Stimulated activated CD8-positive, alpha-beta memory T cell treated with anti-CD3 and anti-CD28 coated beads, Interleukin-7, amount 100 ng/mL, for 1 hour (primary cell): ENCODE data around the gene AFF1.
"Not testable (repeated sequence)": the region's sequence is repeated elsewhere in the genome, so short reads cannot be mapped to it uniquely, and the experiment has no call there.

Experiments used
- DNase-seq, 2 donors: peaks; one replicate each; pipeline ENCODE4 v3.0.0-alpha.2; 2020; ENCODE audit warnings: low read depth in 2 of 2

Gene AFF1

GRCh38 chr4:87080462-87080861 is 145.7 kb downstream of the AFF1 start:
- no peak for DNase-seq

GRCh38 chr4:87081826-87082225 is 147.0 kb downstream of the AFF1 start:
- DNase-seq, result no peak

GRCh38 chr4:87085732-87086131 is 150.9 kb downstream of the AFF1 start:
- not testable (repeated sequence) for DNase-seq

DNA sequence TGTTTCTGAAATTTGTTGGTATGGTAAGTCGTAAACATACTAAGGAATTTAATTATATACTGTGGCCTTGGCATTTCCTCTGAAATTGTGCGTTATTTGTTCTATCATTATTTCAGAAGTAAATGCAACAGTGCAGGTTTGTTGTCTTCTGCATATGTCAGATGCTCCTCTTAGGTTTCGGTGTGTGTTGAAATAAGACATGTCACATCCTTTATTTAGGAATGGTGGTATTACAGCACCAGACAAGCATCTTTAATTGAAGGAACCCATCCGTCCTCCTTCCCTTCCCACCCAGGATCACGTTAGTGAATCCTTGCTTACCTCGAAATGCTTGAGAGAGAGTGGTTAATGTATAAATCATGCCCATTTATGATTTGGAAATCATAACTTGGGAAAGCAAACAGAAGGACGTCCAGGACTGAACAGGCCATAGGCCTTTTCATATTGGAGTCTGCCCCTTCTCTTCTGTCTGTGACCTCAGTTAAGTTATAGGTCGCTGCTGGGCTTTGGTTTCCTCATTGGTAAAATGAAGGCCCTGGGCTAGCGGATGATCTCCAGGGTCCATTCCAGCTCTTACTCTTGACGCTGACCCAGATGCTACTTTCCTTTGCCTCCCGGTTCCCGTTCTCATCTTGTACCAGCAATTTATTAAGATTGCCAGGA is 151.5 kb downstream of the AFF1 start:
- no peak for DNase-seq

DNA sequence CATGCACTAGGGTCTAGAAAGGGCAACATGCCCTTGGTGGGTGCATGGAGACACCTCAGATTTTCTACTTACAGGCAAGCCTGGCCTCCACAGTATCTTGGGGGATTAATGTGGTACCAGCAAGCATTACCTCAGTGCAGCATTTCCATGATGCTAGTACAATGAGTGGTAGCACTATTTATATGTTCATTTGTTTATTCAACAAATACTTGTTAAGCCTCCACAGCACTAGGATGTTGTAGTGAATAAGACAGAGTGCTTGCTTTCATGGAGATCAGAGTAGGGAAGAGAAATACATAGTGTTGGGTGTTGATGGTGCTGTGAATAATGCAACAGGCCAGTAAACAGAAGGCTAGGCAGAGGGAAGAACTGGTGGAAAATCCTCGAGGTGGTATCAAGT is 152.2 kb downstream of the AFF1 start:
- no peak for DNase-seq

GRCh38 chr4:87087420-87087819 is 152.6 kb downstream of the AFF1 start:
- no peak for DNase-seq

DNA sequence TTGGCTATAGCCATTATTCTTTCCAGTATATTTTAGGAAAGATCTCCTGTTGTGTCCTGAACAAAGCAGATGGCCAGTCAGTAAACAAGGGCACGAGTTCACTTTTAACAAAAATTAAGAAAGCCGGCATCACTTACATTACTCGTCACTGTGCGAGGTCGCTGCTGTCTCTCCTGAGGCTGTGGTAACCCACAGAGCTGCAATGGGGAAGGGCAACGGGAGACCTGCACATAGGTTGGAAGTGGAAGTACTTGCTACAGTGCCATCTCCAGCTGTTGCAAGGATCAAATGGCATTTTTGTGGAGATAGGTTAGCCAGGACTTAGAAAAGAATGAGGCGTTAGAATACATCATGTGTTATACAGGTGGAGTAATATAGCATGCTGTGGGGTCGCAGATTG is 153.4 kb downstream of the AFF1 start:
- DNase-seq, result no peak

DNA sequence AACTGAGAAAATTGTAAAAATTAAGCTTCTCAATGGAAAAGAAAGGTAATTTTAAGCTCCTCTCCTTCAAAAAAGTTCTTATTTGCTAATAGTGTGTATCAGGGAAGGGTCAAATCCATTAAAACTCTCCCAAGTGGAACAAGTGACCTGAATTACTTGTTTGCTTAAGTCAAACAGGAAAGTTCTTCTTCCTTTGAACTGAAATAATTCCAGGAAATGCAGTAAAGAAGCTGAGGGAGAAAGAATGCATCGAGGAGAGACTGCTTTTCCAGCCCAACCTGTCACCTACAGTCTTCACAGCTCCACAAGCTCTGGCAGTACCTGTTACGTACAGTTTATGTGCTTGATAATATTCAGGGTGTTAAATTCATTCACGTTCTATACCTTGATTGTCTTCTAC is 154.6 kb downstream of the AFF1 start:
- DNase-seq, result no peak

DNA sequence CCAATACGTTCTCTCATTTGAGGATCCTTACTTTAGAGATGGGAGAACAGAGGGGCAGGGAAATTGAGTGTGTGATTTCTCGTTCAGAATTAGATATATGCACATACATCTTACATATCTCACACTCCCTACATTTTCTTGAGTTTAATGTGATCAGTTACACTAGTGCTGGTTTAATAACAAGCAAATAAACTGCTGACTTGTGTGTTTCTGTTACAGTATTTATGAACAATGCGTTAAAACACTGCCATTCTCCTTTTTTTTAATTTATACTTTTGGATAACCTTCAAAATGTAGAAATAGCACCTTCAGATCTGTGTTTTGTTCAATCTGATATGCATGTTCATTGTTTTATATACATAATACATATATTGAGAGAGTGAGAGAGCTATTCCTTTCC is 155.5 kb downstream of the AFF1 start:
- no peak for DNase-seq

DNA sequence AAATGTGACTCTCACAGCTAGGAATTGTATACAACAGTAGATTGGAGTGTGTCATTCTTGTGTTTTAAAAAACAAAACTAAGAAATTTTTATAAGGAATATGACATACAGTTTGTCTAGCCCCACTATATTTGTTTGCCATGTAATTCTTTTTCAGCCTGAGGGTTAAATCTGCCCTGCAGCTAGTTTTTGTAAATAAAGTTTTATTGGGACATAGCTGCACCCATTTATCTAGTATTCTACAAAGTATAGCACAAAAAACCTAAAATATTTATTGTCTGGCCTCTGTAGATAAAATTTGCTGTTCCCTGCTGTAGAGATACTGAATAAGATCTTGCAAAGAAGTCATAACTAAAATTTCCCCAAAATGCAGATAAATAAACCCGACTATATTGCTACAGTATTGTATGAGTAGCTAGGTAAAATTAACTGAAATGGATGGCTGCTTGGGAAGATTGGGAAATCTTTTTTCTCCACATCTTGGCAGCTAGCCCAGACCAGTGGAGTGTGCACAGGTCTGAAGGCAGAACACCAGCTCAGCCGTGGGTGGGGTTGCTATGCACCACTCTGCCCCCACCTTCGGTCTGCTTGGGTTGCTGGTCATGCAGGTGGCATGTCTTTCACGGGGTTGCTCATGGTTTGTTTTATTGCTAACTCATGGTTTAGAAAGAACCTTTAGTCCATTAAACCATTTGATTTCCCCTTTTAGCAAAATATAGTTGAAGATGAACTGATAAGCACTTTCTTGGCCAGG is 157.8 kb downstream of the AFF1 start:
- no peak for DNase-seq

DNA sequence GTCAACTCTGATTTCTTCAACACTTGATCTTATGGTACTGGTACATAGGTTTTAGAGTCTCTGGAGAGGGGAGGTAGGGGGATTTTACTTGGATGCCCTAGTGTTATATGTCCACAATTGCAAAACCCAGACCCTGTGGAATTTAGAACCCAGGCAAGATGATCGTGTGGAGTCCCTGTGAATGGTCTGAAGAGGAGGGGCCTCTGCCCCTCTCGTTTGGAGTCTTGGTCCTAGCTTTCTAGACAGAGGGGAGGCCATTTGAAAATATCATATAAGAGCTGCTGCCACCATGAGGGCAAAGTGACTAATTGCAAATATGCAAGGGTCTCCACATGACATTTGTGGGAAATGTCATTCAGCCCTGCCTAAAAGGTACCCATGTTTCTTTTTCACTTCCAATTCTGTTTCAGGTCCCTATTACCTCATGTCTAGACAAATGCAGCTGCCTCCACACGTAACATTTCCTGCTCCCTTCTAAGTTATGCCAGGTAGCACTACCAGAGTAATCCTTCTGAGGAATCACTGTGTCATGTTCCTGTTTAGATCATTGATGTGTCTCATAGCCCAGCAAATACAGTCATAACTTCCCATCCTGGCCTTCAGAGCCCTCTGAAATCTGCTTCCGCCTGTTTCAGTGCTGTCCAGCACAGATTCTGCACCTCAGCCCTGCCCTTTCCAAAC is 158.8 kb downstream of the AFF1 start:
- peak in 1 of 2 donors; percentile 6 for DNase-seq

GRCh38 chr4:87097075-87097474 is 162.3 kb downstream of the AFF1 start:
- DNase-seq, result no peak

GRCh38 chr4:87100168-87100567 is 165.4 kb downstream of the AFF1 start:
- no peak for DNase-seq

- no peak for DNase-seq
Measured at GRCh38 chr4:87101543-87102199, 166.9 kb downstream of the AFF1 start.

- no peak for DNase-seq
Measured at GRCh38 chr4:87103086-87103485, 168.3 kb downstream of the AFF1 start.

DNA sequence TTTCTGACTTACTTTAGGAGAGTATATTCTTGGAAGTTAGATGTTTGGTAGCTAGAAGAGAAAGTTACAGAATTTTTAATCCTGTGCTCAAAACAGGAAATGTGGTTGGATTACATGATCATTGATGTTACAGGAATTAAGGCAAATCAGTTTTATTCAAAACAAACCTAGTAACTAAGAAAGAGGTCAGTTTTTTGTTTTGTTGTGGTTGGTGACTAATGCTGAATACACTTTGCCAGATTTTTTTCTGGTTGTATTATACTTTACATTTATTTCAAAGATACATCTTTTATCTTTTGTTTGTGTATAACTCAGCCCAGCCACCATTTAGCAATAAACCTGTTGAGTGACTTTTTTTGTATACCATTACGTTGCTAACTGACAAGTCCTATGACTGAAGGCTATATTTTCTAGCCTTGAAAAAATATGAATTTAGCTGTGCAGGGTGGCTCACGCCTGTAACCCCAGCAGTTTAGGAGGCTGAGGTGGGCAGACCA is 168.9 kb downstream of the AFF1 start:
- no peak for DNase-seq

DNA sequence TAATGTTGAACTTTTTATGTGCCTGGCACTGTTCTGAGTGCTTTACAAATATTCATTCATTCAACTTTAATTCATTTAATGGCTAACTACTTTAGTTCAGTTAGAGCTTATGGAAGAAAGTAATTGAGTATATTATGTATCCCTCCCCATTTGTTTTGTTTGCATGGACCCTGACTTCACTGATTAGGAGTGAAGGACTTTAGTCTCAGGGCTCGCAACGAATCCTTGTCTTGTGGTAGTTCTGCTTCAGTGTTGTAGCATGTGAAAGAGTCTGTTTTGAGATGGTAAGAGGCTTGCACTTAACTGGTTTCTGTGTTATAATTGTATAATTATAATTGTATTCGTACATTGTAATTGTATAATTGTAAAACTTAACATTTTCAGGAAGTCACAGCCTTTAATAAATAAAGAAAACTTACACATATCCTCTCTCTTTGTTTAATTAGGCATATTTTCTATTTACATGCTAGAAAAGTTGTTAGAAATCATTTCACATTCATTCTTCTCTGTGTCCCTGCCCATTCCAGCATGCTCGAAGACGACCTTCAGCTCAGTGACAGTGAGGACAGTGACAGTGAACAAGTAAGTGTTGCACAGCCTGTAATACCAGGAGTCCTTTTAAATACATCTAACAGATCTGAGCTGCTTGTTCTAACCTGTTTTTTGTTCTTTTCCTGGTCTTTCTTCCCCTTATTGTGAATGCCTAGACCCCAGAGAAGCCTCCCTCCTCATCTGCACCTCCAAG is 170.5 kb downstream of the AFF1 start:
- DNase-seq, result no peak

DNA sequence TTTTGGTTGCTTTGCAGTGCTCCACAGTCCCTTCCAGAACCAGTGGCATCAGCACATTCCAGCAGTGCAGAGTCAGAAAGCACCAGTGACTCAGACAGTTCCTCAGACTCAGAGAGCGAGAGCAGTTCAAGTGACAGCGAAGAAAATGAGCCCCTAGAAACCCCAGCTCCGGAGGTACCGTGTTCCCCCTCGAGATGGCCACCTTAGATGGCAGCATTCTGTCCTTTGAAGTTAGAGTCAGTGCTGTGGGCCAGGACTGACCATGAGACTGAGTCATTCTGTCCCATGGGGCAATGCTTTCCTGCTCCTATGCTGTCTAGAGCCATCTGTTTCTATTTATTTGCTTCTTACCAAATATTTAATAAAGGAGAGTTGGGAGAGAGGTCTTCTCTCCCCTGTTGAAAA is 173.3 kb downstream of the AFF1 start:
- no peak for DNase-seq

DNA sequence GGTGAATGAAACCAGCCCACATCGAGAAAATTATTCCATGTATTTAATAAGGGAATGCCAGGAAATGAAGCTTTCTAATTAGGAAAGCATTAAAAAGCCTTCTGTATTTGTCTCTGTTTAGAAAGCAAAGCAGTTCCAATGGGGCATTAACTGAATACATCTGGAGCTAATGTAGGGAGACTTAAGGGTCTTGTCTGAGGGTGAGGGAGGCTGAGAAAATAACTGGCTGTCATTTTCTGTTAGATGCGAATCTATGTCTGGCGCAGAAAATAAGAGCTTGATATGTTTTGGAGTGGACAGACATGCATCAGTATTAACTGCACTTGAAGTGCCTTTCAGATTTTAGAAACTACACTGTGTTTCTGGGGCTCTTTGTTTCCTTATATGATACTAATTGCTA is 174.3 kb downstream of the AFF1 start:
- DNase-seq, result no peak

DNA sequence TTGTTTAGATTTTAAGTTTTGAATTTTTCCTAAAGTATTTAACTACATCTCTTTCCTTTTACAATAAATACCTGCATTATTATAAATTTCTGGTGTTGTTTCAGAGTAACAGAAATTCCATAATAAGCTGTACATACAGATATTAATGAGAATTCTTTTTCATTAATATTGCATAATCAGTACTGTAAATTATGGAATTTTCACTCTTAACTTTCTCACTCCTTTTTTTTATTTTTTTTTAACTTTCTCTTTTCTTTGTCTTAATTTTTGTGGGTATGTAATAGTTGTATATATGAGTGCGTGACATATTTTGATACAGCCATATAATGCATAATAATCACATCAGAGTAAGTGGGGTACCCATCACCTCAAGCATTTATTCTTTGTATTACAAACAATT is 175.1 kb downstream of the AFF1 start:
- DNase-seq, result no peak

GRCh38 chr4:87112063-87112462 is 177.3 kb downstream of the AFF1 start:
- DNase-seq, result no peak
